KG1 (cell line): ENCODE results near the gene PELO.
A peak's percentile ranks its signal among the peaks of the same experiment; 100 is the strongest.

Experiments used
- DNase-seq: peaks from one replicate; lab custom pipeline; 2025; lab: John Stamatoyannopoulos, UW

PELO gene

GRCh38 chr5:52771343-52772039 is 16.2 kb upstream of the PELO start:
- no peak for DNase-seq

DNA sequence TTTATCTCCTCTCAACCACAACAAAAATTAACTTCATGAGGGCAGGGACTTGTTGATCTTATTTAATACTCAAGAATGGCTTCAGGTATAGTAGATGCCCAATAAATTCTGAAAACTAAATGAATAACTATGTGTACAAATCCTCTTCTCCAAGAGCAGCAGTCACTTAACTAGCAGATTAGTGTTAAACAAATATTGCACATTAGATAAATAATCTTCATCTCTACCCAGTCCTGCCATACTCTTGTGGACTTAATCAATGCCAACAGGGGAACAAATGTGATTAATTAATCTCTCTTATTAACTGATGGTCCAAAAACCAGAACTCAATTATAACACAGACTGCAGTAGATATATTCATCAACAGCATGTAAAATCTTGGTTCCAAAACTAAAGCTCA is 15.0 kb upstream of the PELO start:
- no peak for DNase-seq

- no peak for DNase-seq
Observed at GRCh38 chr5:52773342-52773741, 14.4 kb upstream of the PELO start.

DNA sequence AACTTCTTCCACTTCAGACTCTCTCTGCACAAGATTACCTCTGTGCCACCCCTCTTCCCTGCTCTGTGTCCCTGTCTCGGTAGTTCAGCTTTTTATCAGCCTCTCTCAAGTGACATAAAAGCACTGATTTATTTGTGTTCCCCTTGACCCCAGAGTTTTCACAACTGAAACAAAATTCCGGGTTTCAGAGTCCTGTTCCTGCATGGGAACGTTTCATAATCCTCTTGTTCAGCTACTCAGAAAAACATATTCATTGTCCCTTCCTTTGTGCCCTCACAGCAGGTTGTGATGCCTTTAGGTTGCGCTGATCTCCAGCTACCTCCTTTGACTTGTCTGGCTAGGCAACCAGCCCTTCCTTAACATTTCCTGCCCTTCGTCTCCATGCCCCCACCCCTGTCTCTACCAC is 13.7 kb upstream of the PELO start:
- no peak for DNase-seq

DNA sequence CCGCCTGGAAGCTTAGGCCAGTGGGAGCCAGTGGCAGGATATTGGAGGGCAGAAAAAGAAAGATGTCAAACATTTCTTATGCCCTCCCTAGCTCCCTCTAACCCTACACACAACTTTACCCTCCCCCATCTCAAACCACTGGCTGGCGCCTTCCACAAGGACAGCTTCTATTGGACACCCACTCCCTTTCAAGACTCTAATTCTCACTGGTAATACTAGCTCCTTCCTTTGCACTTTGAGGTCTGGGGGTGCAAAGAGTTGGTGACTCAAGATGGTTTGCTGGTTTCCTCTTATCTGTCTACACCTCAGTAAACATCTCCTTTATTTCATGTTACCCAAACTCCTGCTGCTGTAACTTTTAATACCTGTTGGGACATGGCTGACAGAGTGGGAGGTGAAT is 11.6 kb upstream of the PELO start:
- no peak for DNase-seq

GRCh38 chr5:52777186-52777585 is 10.5 kb upstream of the PELO start:
- no peak for DNase-seq

- DNase-seq, result no peak
Observed at GRCh38 chr5:52778781-52779180, 8.9 kb upstream of the PELO start.

DNA sequence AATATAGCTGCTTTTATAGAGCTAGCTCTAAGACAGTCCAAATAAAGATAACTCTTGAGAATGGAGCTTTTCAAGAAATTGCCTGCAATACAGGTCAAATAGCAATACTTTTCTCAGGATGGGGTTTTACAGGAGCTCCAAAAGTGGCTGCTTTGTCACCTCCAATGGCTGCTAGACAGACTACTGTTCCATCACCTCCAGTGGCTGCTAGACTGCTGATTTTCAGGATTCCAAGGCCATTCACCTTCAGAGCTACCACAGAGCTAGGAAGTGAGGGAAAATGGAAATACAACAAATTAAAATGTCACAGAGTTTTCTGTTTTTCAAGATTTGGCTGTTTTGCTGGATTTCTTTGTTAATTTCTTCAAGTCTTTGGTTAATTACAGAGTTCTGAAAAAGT is 8.5 kb upstream of the PELO start:
- no peak for DNase-seq

- DNase-seq, result no peak
Observed at GRCh38 chr5:52783226-52783959, 4.3 kb upstream of the PELO start.

- DNase-seq, result no peak
Observed at GRCh38 chr5:52784737-52785136, 3.0 kb upstream of the PELO start.

DNA sequence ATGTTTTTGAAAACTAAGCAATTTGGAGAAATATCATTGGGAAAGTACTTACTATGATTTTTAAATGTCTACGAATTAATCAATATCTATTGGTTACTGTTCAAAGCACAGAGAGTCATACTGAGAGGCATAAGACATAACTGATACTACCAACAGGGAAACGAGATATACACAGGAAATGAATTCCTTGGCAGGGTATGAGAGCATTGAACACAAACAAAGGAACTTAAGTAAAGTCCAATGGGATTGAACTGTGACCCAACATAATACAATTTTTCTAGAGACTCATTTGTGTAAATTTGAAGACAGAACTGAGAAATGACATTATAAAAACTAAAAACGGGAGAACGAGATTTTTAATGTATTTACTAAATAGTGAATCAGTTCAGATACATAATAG is 1.3 kb upstream of the PELO start:
- DNase-seq, result no peak

DNA sequence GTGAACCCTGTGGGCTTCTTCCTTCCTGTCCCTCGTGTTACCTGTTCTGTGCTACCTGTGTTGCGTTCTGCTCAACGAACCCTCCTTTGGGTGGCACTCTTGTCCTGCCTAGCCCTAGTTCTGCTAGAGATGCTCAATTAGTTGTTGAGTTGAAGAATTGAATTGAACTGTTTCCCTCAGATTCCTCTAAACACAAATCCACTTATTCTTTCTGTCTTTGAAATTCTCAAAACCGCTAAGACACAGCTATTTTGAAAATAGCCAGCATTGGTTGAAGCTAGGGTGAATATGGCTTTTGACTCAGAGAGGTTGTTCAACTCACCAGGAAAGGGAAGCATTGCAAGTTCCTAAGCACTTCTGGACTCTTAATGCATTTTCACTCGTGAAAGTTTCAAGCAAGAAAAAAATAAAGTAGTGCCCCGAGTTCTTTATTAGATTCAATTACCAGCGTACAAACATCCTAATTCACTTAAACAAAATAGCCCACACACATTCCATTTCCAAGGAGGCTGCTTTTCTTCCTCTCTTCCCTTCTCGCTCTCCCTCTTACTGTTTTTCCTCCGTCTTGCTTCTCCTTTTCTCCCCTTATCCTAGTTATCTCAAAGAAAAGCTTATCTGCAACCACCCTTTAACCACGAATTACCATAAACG is 642 bp upstream of the PELO start:
- no peak for DNase-seq

- DNase-seq, result no peak
Observed at GRCh38 chr5:52788505-52788821, 747 bp downstream of the PELO start.

DNA sequence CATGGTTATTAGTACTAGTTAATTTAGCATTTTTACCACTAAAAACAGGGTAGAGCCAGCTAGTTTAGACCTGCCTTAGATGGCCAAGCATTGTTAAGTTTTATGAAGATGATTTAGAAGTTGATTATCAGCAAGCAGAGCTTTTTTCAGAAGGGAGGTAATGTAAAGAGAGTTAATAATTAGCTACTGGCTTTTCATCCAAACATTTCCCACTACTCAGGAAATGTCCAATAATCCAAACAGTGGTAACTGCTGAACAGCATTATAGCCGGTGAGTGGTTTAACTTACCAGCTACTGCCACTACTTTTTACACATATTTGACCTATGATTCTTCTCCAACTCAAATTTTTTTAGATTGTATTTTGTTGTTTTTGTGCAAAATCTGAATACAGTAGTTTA is 1.7 kb downstream of the PELO start:
- no peak for DNase-seq

DNA sequence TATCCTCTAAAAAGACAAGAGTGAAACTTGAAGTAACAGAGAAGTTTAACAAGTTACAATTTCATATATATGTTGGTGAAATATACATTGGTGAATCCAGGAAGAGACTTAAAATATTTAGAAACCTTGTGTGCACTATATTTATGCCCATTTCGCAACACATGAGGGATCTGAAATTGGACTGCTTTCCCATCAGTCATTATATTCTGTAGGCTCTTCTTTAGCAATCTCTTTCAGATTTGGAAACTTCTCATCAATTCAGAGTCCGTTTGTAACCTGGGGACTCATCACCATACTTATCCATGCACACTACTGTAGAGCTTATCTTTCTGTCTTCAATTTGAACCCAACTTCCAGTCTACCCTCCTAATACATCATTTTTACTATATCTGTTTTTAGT is 2.1 kb downstream of the PELO start:
- no peak for DNase-seq

DNA sequence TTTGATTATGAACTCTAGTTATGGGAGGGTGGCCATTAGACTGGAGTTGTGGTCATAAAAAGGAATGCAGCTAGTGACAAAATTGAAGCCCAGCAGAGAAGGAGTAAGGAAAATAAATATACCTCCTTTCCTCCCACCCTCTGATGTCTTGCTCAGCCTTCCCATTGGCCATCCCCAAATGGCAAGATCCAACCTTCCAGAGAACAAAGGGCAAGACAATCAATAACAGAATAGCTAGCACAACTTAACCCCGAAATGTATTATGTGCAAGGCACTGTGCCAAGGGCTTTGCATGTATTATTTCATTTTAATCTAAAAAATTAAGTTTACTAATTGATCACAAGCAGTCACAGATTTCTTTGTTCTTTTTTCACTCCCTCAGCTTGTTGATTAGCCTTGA is 3.6 kb downstream of the PELO start:
- DNase-seq, result no peak

- no peak for DNase-seq
Observed at GRCh38 chr5:52794519-52794918, 6.8 kb downstream of the PELO start.

- DNase-seq, result no peak
Observed at GRCh38 chr5:52796031-52796430, 8.3 kb downstream of the PELO start.

GRCh38 chr5:52796516-52797103 is 8.9 kb downstream of the PELO start:
- no peak for DNase-seq

DNA sequence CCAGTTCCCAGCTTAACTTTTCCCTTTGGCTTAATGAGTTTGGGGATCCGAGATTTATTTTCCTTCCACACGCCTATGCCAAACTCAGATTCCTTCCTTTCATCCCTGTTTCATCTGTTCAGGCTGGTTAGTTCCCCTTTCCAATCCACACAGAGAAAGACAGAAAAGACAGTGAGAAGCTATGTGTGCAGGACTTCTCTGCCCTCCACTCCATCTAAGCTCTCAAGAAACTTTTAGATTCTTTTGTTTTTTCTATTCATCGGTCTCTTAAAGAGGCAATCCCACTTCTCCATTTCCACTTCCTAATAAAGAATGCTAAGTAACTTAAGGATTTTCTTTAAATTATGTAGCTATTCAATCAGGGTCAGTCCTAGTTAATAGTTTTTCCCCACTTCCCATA is 11.2 kb downstream of the PELO start:
- no peak for DNase-seq

DNA sequence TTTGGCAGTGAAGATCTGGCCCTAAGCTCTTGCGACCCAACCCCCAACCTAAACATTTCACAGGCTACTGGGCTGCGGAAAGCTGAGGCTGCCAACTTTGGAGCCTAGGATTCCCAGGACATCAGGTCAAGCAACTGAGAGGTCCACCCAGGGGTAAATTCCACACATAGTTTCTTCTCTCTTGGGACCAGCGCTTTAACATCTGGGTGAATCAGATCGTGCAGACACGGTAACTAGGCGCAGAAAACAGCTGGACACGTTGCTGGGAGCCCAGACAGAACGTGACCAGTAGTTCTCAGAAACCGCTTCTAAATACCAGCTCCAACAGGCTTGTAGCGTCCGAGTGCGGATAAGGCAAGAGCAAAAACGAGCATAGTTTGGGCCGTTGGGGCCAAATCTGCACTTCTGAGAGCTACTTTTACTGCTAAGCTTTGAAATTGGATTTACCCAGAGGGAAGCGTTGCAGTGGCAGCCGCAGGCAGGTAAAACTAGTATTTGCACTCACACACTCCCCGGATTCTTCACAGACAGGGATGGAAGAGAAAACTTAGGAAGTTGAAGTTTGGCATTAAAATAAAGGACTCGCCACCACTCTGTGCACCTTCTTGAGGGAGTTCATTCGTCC is 11.8 kb downstream of the PELO start:
- DNase-seq, result no peak

GRCh38 chr5:52799983-52800393 is 12.3 kb downstream of the PELO start:
- peak; percentile 57 for DNase-seq
